KMS-11 (cell line): ENCODE results near the gene GPRIN3.
A peak's percentile ranks its signal among the peaks of the same experiment; 100 is the strongest.

Experiments
- H2AFZ ChIP-seq: fragments of 200-600 bp; sonication (generic); 2 replicates; pipeline ENCODE4 v1.6.1; 2016; ENCODE audit warnings: antibody characterized with exemption, mixed run types, low read depth
- H3K27ac ChIP-seq: fragments of 200-600 bp; sonication (generic); 2 replicates; pipeline ENCODE4 v1.6.1; 2016; ENCODE audit warnings: mild to moderate bottlenecking, mixed run types
- H3K27me3 ChIP-seq: fragments of 200-600 bp; sonication (generic); 2 replicates; pipeline ENCODE4 v1.6.1; 2017; ENCODE audit warnings: mild to moderate bottlenecking, low read depth, mixed run types, moderate library complexity; ENCODE audit not compliant: insufficient read depth
- H3K36me3 ChIP-seq: fragments of 200-600 bp; sonication (generic); 2 replicates; pipeline ENCODE4 v1.6.1; 2017; ENCODE audit warnings: mild to moderate bottlenecking, mixed run types; ENCODE audit not compliant: insufficient read depth
- H3K4me1 ChIP-seq: fragments of 200-600 bp; sonication (generic); 2 replicates; pipeline ENCODE4 v1.6.1; 2016; ENCODE audit warnings: mild to moderate bottlenecking, low read depth, mixed run types; ENCODE audit not compliant: poor library complexity, severe bottlenecking
- H3K4me2 ChIP-seq: fragments of 200-600 bp; sonication (generic); 2 replicates; pipeline ENCODE4 v1.7.0; 2016; ENCODE audit warnings: mild to moderate bottlenecking, mixed run types
- H3K4me3 ChIP-seq: fragments of 200-600 bp; sonication (generic); IDR thresholded peaks from 2 replicates; pipeline ENCODE4 v1.6.1; 2017; ENCODE audit warnings: low read depth, low read length, mixed read lengths; ENCODE audit not compliant: insufficient read depth
- H3K79me2 ChIP-seq: fragments of 200-600 bp; sonication (generic); 2 replicates; pipeline ENCODE4 v1.6.1; 2016; ENCODE audit warnings: low read depth, mixed run types; ENCODE audit not compliant: insufficient read depth
- H3K9ac ChIP-seq: fragments of 200-600 bp; sonication (generic); 2 replicates; pipeline ENCODE4 v1.6.1; 2016; ENCODE audit warnings: mild to moderate bottlenecking, mixed run types
- H4K20me1 ChIP-seq: fragments of 200-600 bp; sonication (generic); 2 replicates; pipeline ENCODE4 v1.6.1; 2016; ENCODE audit warnings: mild to moderate bottlenecking, mixed run types; ENCODE audit not compliant: insufficient read depth
- CTCF ChIP-seq: fragments of 200-600 bp; sonication (generic); conservative IDR thresholded peaks from 2 replicates; pipeline ENCODE4 v1.6.1; 2017; ENCODE audit warnings: low read depth, mild to moderate bottlenecking, antibody characterized with exemption, low read length, moderate library complexity, mixed read lengths

GPRIN3 gene

GRCh38 chr4:89324671-89325070 lies 17.1 kb upstream of the GPRIN3 start:
- Histone ChIP-seq H3K36me3 (no peaks in the 10 kb centered on the region), H3K4me3 (no peak overlapping the region), H3K27ac (no peak overlapping the region), H2AFZ (no peak overlapping the region), H3K9ac (no peak overlapping the region), H4K20me1 (no peaks in the 10 kb centered on the region), H3K4me1 (peaks cover 14% of the 10 kb centered on the region), H3K79me2 (no peaks in the 10 kb centered on the region), H3K4me2 (no peak overlapping the region), H3K27me3 (no peaks in the 10 kb centered on the region)
- no peak for TF ChIP-seq CTCF

GRCh38 chr4:89322671-89323070 lies 15.1 kb upstream of the GPRIN3 start:
- peaks cover 9% of the 10 kb centered on the region for H3K4me1 ChIP-seq
- no peaks in the 10 kb centered on the region for H3K36me3 ChIP-seq
- no peak overlapping the region for H2AFZ ChIP-seq
- no peaks in the 10 kb centered on the region for H4K20me1 ChIP-seq
- TF ChIP-seq CTCF = no peak
- no peak overlapping the region for H3K9ac ChIP-seq
- no peaks in the 10 kb centered on the region for H3K27me3 ChIP-seq
- H3K27ac ChIP-seq = no peak overlapping the region
- H3K4me2 ChIP-seq = no peak overlapping the region
- no peaks in the 10 kb centered on the region for H3K79me2 ChIP-seq
- H3K4me3 ChIP-seq = no peak overlapping the region

- Histone ChIP-seq H3K79me2 (no peaks in the 10 kb centered on the region), H4K20me1 (no peaks in the 10 kb centered on the region), H3K4me2 (no peak overlapping the region), H3K4me3 (no peak overlapping the region), H3K9ac (no peak overlapping the region), H3K36me3 (no peaks in the 10 kb centered on the region), H2AFZ (no peak overlapping the region), H3K27ac (no peak overlapping the region), H3K4me1 (peaks cover 28% of the 10 kb centered on the region), H3K27me3 (no peaks in the 10 kb centered on the region)
- TF ChIP-seq CTCF = no peak
These were observed 12.2 kb upstream of the GPRIN3 start for GRCh38 chr4:89319756-89320155.

- peaks cover 35% of the 10 kb centered on the region for H3K4me1 ChIP-seq
- no peaks in the 10 kb centered on the region for H3K27me3 ChIP-seq
- H3K36me3 ChIP-seq = no peaks in the 10 kb centered on the region
- no peak overlapping the region for H3K9ac ChIP-seq
- TF ChIP-seq CTCF = no peak
- no peak overlapping the region for H3K4me3 ChIP-seq
- H2AFZ ChIP-seq = 0 out of 2 replicates have a peak overlapping the region, but pooled peaks have one; percentile 15
- H3K79me2 ChIP-seq = no peaks in the 10 kb centered on the region
- H4K20me1 ChIP-seq = no peaks in the 10 kb centered on the region
- H3K27ac ChIP-seq = peak overlapping the region; percentile 2; the same call in 1 of the 2 replicates
- peak overlapping the region; percentile 15; the same call in 1 of the 2 replicates for H3K4me2 ChIP-seq
These were observed 9.3 kb upstream of the GPRIN3 start for GRCh38 chr4:89316931-89317366.
